Astrocyte (in vitro differentiated cells and primary cell): ENCODE measurements around the gene CBX2. TPM values are rescaled to one million over a fixed set of nuclear protein-coding genes. Genes with fewer than 3 reads are reported as not detected.

Source experiments
- DNase-seq: peaks from one replicate; pipeline ENCODE4 v3.0.0-alpha.2; 2010; ENCODE audit warnings: low read depth
- FAIRE-seq: peaks from 2 replicates; lab custom pipeline; 2011; peaks lifted over from hg19 to GRCh38; lab: Jason Lieb, UNC
- H2AFZ ChIP-seq: 2 replicates; pipeline ENCODE4 v1.6.0; 2012; ENCODE audit warnings: low read depth, low read length, inconsistent platforms
- H3K27ac ChIP-seq: 2 replicates; pipeline ENCODE4 v1.5.1; 2011; ENCODE audit warnings: low read depth, low read length, inconsistent platforms
- H3K27me3 ChIP-seq: 2 replicates; pipeline ENCODE4 v1.6.0; 2011; ENCODE audit warnings: low read length, inconsistent platforms; ENCODE audit not compliant: insufficient read depth
- H3K36me3 ChIP-seq: 2 replicates; pipeline ENCODE4 v1.5.1; 2011; ENCODE audit warnings: low read length, inconsistent platforms; ENCODE audit not compliant: insufficient read depth
- H3K4me1 ChIP-seq: 2 replicates; pipeline ENCODE4 v1.5.1; 2011; ENCODE audit warnings: low read length, inconsistent platforms; ENCODE audit not compliant: insufficient read depth
- H3K4me2 ChIP-seq: 2 replicates; pipeline ENCODE4 v1.6.0; 2012; ENCODE audit warnings: low read length, inconsistent platforms
- H3K4me3 ChIP-seq: 2 replicates; pipeline ENCODE4 v1.5.1; 2011; ENCODE audit warnings: low read depth, mild to moderate bottlenecking, low read length, inconsistent platforms; ENCODE audit not compliant: insufficient read depth
- H3K79me2 ChIP-seq: 2 replicates; pipeline ENCODE4 v1.6.0; 2012; ENCODE audit warnings: mild to moderate bottlenecking, low read length, inconsistent platforms; ENCODE audit not compliant: insufficient read depth
- H3K9ac ChIP-seq: 2 replicates; pipeline ENCODE4 v1.6.0; 2012; ENCODE audit warnings: mild to moderate bottlenecking, low read length, inconsistent platforms
- H3K9me3 ChIP-seq: 2 replicates; pipeline ENCODE4 v1.5.1; 2012; ENCODE audit warnings: low read depth, mild to moderate bottlenecking, low read length, inconsistent platforms; ENCODE audit not compliant: insufficient read depth
- H4K20me1 ChIP-seq: 2 replicates; pipeline ENCODE4 v1.6.0; 2012; ENCODE audit warnings: low read length, inconsistent platforms; ENCODE audit not compliant: insufficient read depth
- H3K27ac Mint-ChIP-seq: one replicate; pipeline ENCODE4 v1.8.0; 2021; ENCODE audit warnings: mild to moderate bottlenecking, mixed read lengths; ENCODE audit not compliant: unreplicated experiment
- H3K27me3 Mint-ChIP-seq: one replicate; pipeline ENCODE4 v1.8.0; 2021; ENCODE audit warnings: low read depth, mixed read lengths; ENCODE audit not compliant: unreplicated experiment
- H3K36me3 Mint-ChIP-seq: one replicate; pipeline ENCODE4 v1.8.0; 2021; ENCODE audit warnings: low read depth, mixed read lengths; ENCODE audit not compliant: unreplicated experiment
- H3K4me1 Mint-ChIP-seq: one replicate; pipeline ENCODE4 v1.8.0; 2021; ENCODE audit warnings: low read depth, mixed read lengths; ENCODE audit not compliant: unreplicated experiment
- H3K4me3 Mint-ChIP-seq: one replicate; pipeline ENCODE4 v1.8.0; 2021; ENCODE audit warnings: mild to moderate bottlenecking, moderate library complexity, mixed read lengths; ENCODE audit not compliant: unreplicated experiment
- H3K9me3 Mint-ChIP-seq: one replicate; pipeline ENCODE4 v1.8.0; 2021; ENCODE audit warnings: mild to moderate bottlenecking, mixed read lengths; ENCODE audit not compliant: unreplicated experiment
- EZH2 ChIP-seq: IDR thresholded peaks from 2 replicates; pipeline ENCODE4 v1.6.1; 2012; ENCODE audit warnings: mild to moderate bottlenecking, low read length, inconsistent platforms; ENCODE audit not compliant: insufficient read depth
- total RNA-seq: library from RNA; stranded (reverse); gene quantifications from 2 replicates; pipeline ENCODE4 v1.2.1, GENCODE V29; 2021
- TF ChIP-seq, protein P1 (sequence below): IDR thresholded peaks from 2 replicates; pipeline ENCODE4 v1.5.1; 2011; ENCODE audit warnings: low read depth, mild to moderate bottlenecking, inconsistent platforms, low read length, moderate library complexity; ENCODE audit not compliant: insufficient read depth

CBX2 gene
- total RNA-seq, 1 donor from 2014 or later, result 6.7 TPM

DNA sequence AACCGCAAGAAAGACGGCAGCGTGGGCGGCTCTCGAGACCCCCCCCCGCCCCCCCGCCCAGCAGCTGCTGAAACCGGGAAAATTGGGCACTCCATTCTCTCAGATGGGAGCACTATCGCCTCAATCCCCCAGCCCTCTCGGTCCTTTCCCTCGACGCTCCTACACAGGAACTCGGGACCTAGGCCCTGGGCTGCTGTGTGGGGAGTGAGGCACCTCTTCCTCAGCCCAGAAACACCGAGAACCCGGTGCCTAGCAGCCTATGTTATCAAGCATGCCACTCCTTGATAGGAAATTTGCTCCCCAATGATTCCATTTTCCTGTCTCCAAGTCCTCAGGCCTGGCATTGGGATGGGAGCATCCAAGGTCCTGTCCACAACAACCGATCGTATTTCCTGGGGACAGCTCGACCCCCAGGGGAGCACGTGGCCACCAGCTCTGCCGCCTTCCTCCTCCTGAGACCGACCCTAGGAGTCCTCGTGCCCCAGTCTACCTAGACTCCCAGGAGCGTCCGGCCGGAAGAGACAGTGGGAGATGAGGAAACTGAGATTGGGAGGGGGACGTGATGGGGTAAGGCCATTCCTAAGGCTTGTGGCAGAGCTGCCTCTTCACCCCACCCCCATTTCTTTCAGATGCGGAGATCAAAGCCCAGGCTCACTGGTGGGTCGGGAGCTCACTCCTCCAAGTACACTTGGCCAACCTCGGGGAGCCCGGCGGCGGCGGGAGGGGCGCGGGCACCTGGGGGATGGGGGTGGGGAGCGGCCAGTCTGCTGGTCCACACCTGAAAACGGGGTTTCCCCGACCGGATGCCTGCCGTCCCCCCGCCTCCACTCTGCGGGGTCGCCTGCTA, 36.4 kb downstream of the CBX2 start:
- Histone ChIP-seq H3K9ac (no peak overlapping the region), H3K79me2 (no peaks in the 10 kb centered on the region), H3K9me3 (no peaks in the 10 kb centered on the region), H3K27ac (no peak overlapping the region), H2AFZ (no peak overlapping the region), H3K27me3 (peaks cover 59% of the 10 kb centered on the region), H3K36me3 (no peaks in the 10 kb centered on the region), H3K4me3 (peak overlapping the region; percentile 28), H3K4me2 (peak overlapping the region; percentile 73), H4K20me1 (no peaks in the 10 kb centered on the region), H3K4me1 (peaks cover 19% of the 10 kb centered on the region)
- FAIRE-seq (no peak), DNase-seq (no peak)
- H3K9me3 Mint-ChIP-seq, result peaks cover 7% of the 10 kb centered on the region
- H3K36me3 Mint-ChIP-seq, result peaks cover 5% of the 10 kb centered on the region
- peaks cover 6% of the 10 kb centered on the region for H3K4me1 Mint-ChIP-seq
- H3K4me3 Mint-ChIP-seq, result no peak overlapping the region
- peak overlapping the region; percentile 75 for H3K27ac Mint-ChIP-seq
- H3K27me3 Mint-ChIP-seq, result peaks cover 50% of the 10 kb centered on the region
- peak; percentile 20 for TF ChIP-seq EZH2
- TF ChIP-seq, protein P1, sequence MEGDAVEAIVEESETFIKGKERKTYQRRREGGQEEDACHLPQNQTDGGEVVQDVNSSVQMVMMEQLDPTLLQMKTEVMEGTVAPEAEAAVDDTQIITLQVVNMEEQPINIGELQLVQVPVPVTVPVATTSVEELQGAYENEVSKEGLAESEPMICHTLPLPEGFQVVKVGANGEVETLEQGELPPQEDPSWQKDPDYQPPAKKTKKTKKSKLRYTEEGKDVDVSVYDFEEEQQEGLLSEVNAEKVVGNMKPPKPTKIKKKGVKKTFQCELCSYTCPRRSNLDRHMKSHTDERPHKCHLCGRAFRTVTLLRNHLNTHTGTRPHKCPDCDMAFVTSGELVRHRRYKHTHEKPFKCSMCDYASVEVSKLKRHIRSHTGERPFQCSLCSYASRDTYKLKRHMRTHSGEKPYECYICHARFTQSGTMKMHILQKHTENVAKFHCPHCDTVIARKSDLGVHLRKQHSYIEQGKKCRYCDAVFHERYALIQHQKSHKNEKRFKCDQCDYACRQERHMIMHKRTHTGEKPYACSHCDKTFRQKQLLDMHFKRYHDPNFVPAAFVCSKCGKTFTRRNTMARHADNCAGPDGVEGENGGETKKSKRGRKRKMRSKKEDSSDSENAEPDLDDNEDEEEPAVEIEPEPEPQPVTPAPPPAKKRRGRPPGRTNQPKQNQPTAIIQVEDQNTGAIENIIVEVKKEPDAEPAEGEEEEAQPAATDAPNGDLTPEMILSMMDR, result no peak

DNA sequence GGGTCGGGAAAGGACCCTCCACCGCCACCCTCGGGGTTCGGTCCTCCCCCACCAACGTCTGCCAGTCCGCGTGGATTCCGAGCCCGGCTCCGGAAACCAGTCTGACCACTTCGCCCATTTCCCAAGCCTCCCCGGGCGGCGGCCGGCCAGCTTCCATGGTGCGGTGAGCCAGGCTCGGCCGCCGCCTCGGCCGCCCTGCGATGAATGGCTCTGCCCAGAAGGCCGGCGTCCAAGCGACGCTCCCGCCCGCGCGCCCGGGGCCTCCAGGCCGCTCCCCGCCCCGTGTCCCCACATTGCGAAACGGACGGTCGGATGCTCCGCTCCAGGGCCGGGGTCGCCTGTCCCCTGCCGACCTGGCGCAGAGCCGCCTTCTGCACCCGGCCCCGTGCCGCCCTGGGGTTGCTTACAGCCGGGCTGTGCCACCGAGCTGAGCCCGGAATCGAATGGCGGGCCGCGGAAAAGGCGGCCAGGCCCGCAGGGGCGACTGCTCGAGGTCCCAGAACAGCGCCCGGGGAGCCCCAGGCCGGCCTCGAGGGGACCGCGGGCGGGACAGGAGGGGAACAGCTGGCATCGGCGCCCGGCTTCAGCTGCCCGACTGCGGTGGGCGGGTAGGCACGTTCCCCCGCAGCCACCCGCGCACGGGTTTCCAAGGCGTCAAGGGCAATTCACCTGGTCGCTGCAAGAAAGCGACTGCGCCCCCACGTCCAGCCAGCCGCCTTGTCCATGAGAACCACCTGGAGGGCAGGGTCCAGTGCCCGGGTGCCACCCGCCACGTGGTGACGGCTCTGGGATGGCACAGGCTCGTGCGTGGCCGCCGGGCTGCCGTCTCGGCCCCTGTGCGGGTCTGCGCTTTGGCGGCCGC, 37.3 kb downstream of the CBX2 start:
- Mint-ChIP-seq H3K27ac (no peak overlapping the region), H3K4me3 (no peak overlapping the region), H3K9me3 (peaks cover 10% of the 10 kb centered on the region), H3K27me3 (peaks cover 59% of the 10 kb centered on the region), H3K36me3 (peaks cover 5% of the 10 kb centered on the region), H3K4me1 (peaks cover 6% of the 10 kb centered on the region)
- H3K27me3 ChIP-seq, result peaks cover 61% of the 10 kb centered on the region
- no peak for FAIRE-seq
- H3K27ac ChIP-seq, result no peak overlapping the region
- H3K36me3 ChIP-seq, result no peaks in the 10 kb centered on the region
- no peaks in the 10 kb centered on the region for H4K20me1 ChIP-seq
- H3K4me3 ChIP-seq, result peak overlapping the region; percentile 28
- H3K79me2 ChIP-seq, result no peaks in the 10 kb centered on the region
- H2AFZ ChIP-seq, result peak overlapping the region; percentile 63
- DNase-seq, result no peak
- TF ChIP-seq, protein P1, result no peak
- TF ChIP-seq EZH2, result peak; percentile 80
- peak overlapping the region; percentile 73 for H3K4me2 ChIP-seq
- no peak overlapping the region for H3K9ac ChIP-seq
- peaks cover 18% of the 10 kb centered on the region for H3K4me1 ChIP-seq
- no peaks in the 10 kb centered on the region for H3K9me3 ChIP-seq
